ENCODE data around the gene IDI2.

Gene IDI2

GRCh38 chr10:980468-981093 is 45.1 kb downstream of the IDI2 start:
- DNase-seq (ENCODE audit: low read depth) = no peak

- DNase-seq (ENCODE audit: low read depth) = no peak
These were observed 46.7 kb downstream of the IDI2 start for GRCh38 chr10:978826-979421.

GRCh38 chr10:976316-976715 is 49.3 kb downstream of the IDI2 start:
- DNase-seq (ENCODE audit: low read depth) = no peak

- no peak for DNase-seq (ENCODE audit: low read depth)
These were observed 50.9 kb downstream of the IDI2 start for GRCh38 chr10:974785-975074.

GRCh38 chr10:974038-974784 is 51.4 kb downstream of the IDI2 start:
- DNase-seq (ENCODE audit: low read depth) = no peak

- DNase-seq (ENCODE audit: low read depth) = no peak
These were observed 52.9 kb downstream of the IDI2 start for GRCh38 chr10:972763-973162.

GRCh38 chr10:971613-972012 is 54.0 kb downstream of the IDI2 start:
- no peak for DNase-seq (ENCODE audit: low read depth)

GRCh38 chr10:971150-971542 is 54.5 kb downstream of the IDI2 start:
- DNase-seq (ENCODE audit: low read depth) = no peak

- no peak for DNase-seq (ENCODE audit: low read depth)
These were observed 55.1 kb downstream of the IDI2 start for GRCh38 chr10:970311-971149.

GRCh38 chr10:969473-970150 is 56.0 kb downstream of the IDI2 start:
- no peak for DNase-seq (ENCODE audit: low read depth)

All from stimulated activated CD8-positive, alpha-beta memory T cell treated with anti-CD3 and anti-CD28 coated beads, Interleukin-7, amount 100 ng/mL, for 24 hours (primary cell).